Measurements from ENCODE around the gene KCP. TPM values are rescaled to one million over a fixed set of nuclear protein-coding genes. Genes with fewer than 3 reads are reported as not detected.

Gene KCP
- total RNA-seq, 8 experiments from 2014 or later: 0.22 to 1.5 (median 0.32) TPM

- no peak overlapping the region for H3K4me3 ChIP-seq
- 84 to 100% (median 100%) methylated on average over 1 to 6 of the region's 17 CpGs; no CpG with 5 or more reads in 7 of the 10 experiments for WGBS, 10 experiments
- no peaks in the 10 kb centered on the region for H3K4me1 ChIP-seq (replicated peaks in 1 of 2)
- in situ Hi-C loops (cut with MboI; ENCODE audit: low pct_unique_long_range_greater_than_20kb in 2 of 9, low sequenced_read_pairs in 9 of 9, unreplicated experiment in 9 of 9): no loop called here
- H3K27ac ChIP-seq: no peak overlapping the region
- no peak for ATAC-seq (replicated peaks in 6 of 8)
These were observed 66.4 kb downstream of the KCP start for GRCh38 chr7:128843938-128844621.

DNA sequence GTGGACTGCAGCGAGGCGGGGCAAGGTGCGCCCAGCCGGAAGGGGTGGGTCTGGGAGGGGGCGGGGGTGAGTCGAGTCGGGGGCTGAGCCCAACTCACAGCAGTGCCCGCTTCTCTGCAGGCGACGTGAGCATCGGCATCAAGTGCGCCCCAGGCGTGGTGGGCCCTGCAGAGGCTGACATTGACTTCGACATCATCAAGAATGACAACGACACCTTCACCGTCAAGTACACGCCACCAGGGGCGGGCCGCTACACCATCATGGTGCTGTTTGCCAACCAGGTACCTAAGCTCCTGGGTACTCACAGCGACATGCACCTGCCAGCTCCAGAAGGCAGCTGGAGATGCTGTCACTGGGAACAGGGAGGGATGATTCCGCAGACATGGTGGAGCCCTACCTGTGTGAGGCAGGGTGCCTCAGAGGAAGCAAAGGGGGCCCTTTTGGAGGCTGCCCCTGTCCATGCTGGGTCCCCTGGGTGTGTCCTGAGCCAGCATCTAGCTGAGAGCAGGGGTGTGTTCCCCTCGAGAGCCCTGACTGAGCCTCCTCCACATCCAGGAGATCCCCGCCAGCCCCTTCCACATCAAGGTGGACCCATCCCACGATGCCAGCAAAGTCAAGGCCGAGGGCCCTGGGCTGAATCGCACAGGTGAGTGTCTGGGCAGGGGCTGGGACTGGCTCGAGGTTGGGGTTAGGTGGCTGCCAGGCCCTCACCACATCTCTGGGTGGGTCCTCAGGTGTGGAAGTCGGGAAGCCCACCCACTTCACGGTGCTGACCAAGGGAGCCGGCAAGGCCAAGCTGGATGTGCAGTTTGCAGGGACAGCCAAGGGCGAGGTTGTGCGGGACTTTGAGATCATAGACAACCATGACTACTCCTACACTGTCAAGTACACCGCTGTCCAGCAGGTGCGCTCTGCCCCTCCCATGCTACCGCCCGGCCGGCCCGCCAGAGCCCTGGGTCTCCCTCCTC is 67.6 kb downstream of the KCP start:
- peak in 3 of 8 experiments; percentile 1 for ATAC-seq (replicated peaks in 6 of 8)
- no peak overlapping the region for H3K4me3 ChIP-seq
- H3K4me1 ChIP-seq (replicated peaks in 1 of 2): no peaks in the 10 kb centered on the region
- in situ Hi-C loops (cut with MboI; ENCODE audit: low pct_unique_long_range_greater_than_20kb in 2 of 9, low sequenced_read_pairs in 9 of 9, unreplicated experiment in 9 of 9): no loop called here
- H3K27ac ChIP-seq: no peak overlapping the region
- WGBS, 10 experiments: 83 to 100% (median 100%) methylated on average over 1 to 7 of the region's 38 CpGs; no CpG with 5 or more reads in 3 of the 10 experiments

DNA sequence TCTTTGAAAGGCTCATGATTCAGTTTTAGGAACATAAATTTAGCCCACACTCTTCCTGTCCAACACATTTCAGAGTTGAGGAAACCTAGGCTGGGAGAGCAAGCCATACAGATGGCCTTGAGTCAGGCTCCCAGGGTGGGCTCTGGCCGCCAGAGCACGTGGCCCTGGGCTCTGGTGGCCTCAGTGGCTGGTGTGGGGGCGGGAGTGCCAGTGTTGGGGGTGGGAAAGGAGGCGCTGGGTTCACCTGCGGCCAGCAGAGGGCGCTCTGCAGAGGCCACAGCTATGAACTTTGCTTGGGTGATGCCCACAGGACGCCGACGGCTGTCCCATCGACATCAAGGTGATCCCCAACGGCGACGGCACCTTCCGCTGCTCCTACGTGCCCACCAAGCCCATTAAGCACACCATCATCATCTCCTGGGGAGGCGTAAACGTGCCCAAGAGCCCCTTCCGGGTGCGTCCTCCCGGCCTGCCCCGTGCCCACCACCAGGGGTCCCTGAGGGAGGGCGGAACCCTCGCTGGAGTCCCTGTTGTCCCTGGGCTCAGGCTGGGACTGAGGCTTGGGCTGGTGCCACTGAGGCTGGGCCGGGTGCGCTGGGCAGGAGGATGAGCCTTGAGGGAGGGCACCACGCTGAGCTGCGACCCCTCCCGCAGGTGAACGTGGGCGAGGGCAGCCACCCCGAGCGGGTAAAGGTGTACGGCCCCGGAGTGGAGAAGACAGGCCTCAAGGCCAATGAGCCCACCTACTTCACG is 68.4 kb downstream of the KCP start:
- ATAC-seq (replicated peaks in 6 of 8): peak in 7 of 8 experiments; percentile 7 to 86 (median 11)

DNA sequence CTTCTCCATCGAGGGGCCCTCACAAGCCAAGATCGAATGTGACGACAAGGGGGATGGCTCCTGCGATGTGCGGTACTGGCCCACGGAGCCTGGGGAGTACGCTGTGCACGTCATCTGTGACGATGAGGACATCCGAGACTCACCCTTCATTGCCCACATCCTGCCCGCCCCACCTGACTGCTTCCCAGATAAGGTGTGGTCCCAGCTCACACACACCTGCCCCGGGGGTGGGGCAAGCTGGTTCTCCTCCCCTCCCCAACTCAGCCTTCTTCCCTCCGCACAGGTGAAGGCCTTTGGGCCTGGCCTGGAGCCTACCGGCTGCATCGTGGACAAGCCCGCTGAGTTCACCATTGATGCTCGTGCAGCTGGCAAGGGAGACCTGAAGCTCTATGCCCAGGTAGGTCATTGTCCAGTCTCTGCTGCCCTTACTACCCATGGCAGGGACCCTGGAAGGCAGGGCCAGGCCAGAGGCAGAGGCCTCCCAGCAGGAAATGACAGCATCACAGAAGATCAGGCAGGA is 69.3 kb downstream of the KCP start:
- H3K4me3 ChIP-seq: no peak overlapping the region
- no peaks in the 10 kb centered on the region for H3K4me1 ChIP-seq (replicated peaks in 1 of 2)
- 96 to 100% (median 100%) methylated on average over 1 to 4 of the region's 17 CpGs; no CpG with 5 or more reads in 6 of the 10 experiments for WGBS, 10 experiments
- no peak overlapping the region for H3K27ac ChIP-seq
- in situ Hi-C loops (cut with MboI; ENCODE audit: low pct_unique_long_range_greater_than_20kb in 2 of 9, low sequenced_read_pairs in 9 of 9, unreplicated experiment in 9 of 9): no loop called here
- ATAC-seq (replicated peaks in 6 of 8): no peak

More for the DNA sequence above, 68.4 kb downstream of the KCP start:
- WGBS, 10 experiments: 26 to 90% (median 81%) methylated on average over 2 to 10 of the region's 35 CpGs; no CpG with 5 or more reads in 7 of the 10 experiments
- Histone ChIP-seq H3K27ac (no peak overlapping the region), H3K4me1 (replicated peaks in 1 of 2) (no peaks in the 10 kb centered on the region), H3K4me3 (no peak overlapping the region)
- in situ Hi-C loops (cut with MboI; ENCODE audit: low pct_unique_long_range_greater_than_20kb in 2 of 9, low sequenced_read_pairs in 9 of 9, unreplicated experiment in 9 of 9): no loop called here

- ATAC-seq (replicated peaks in 6 of 8): no peak
- Histone ChIP-seq H3K27ac (no peak overlapping the region), H3K4me3 (no peak overlapping the region), H3K4me1 (replicated peaks in 1 of 2) (no peaks in the 10 kb centered on the region)
- in situ Hi-C loops (cut with MboI; ENCODE audit: low pct_unique_long_range_greater_than_20kb in 2 of 9, low sequenced_read_pairs in 9 of 9, unreplicated experiment in 9 of 9): no loop called here
- WGBS, 10 experiments: 40 to 93% (median 90%) methylated on average over 1 to 3 of the region's 23 CpGs; no CpG with 5 or more reads in 7 of the 10 experiments
These were observed 70.0 kb downstream of the KCP start for GRCh38 chr7:128840326-128841170.

DNA sequence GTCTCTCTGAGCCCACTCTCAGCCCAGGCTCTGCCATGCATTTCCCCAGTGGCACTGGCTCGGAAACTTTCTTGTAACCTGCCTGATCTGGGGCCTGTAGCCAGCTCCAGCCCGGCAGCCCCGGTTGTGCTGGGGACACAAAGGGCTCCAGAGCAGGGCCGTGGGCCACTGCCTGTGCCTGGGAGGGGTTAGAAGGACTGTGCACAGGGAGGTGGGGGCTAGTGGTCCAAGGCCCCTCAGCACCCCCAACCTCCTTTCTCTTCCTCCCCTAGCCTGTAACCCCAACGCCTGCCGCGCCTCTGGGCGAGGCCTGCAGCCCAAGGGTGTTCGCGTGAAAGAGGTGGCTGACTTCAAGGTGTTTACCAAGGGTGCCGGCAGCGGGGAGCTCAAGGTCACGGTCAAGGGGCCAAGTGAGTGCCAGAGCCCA is 70.7 kb downstream of the KCP start:
- ATAC-seq (replicated peaks in 6 of 8): no peak
- in situ Hi-C loops (cut with MboI; ENCODE audit: low pct_unique_long_range_greater_than_20kb in 2 of 9, low sequenced_read_pairs in 9 of 9, unreplicated experiment in 9 of 9): no loop called here
- Histone ChIP-seq H3K27ac (no peak overlapping the region), H3K4me3 (no peak overlapping the region), H3K4me1 (replicated peaks in 1 of 2) (no peaks in the 10 kb centered on the region)
- WGBS, 10 experiments: 80 to 95% (median 90%) methylated on average over 1 to 4 of the region's 13 CpGs; no CpG with 5 or more reads in 6 of the 10 experiments

DNA sequence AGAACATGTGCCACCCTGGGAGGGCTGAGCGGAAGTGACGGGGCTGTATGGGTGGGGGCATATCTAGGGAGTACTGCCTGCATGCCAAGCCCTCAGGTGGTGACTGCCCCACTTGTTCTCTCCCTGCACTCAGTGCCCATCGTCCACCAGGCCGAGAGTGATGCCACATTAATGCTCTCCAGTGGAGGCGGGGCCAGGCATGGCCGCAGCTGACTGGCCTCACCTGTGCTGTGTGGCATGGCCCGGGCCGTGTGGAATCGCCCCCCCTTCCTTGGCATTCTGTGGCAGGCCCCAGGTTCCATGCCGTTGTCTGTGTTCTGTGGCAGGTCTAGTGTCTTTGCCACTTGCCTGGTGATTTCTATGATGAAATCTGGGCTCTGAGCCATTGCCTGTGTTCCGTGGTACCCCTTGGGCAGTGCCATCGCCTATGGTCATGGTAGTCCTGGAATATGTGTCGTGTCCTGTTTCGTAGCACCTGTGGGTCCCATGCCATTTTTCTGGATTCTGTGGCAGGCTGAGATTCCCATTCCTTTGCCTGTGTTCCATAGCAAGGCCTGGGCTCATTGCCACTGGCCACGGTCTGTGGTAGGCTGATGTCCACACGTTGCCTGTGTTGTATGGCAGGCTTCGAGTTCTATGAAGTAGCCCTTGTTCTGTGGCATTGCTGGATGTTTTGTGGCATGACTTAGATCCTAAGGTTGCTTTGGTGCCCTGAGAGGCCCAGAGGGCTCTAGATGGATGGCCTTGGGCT is 71.4 kb downstream of the KCP start:
- in situ Hi-C loops (cut with MboI; ENCODE audit: low pct_unique_long_range_greater_than_20kb in 2 of 9, low sequenced_read_pairs in 9 of 9, unreplicated experiment in 9 of 9): no loop called here
- no peak overlapping the region for H3K4me3 ChIP-seq
- no peak overlapping the region for H3K27ac ChIP-seq
- ATAC-seq (replicated peaks in 6 of 8): no peak
- peaks cover under 1% of the 10 kb centered on the region in 2 donors for H3K4me1 ChIP-seq (replicated peaks in 1 of 2)
- WGBS, 10 experiments: 75 to 100% (median 93%) methylated on average over 4 to 9 of the region's 17 CpGs; no CpG with 5 or more reads in 5 of the 10 experiments

DNA sequence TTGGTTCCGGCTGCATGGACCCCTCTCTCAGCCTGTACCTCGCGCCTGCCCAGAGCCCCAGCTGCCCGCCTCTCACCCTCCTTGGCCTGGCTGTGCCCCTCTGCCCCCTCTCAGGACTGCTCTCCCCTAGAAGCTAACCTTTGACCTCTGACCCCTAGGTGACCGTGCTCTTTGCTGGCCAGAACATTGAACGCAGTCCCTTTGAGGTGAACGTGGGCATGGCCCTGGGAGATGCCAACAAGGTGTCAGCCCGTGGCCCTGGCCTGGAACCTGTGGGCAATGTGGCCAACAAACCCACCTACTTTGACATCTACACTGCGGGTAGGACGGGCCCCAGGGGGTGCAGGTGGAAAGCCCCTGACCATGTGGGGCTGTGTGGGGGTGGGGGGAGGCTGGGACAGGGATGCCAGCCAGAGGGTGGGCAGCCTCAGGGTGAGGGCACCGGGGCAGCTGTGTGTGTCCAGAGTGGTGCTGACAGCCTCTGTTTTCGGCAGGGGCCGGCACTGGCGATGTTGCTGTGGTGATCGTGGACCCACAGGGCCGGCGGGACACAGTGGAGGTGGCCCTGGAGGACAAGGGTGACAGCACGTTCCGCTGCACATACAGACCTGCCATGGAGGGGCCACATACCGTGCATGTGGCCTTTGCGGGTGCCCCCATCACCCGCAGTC is 72.3 kb downstream of the KCP start:
- in situ Hi-C loops (cut with MboI; ENCODE audit: low pct_unique_long_range_greater_than_20kb in 2 of 9, low sequenced_read_pairs in 9 of 9, unreplicated experiment in 9 of 9): no loop called here
- peaks cover 9 to 10% of the 10 kb centered on the region in 2 donors for H3K4me1 ChIP-seq (replicated peaks in 1 of 2)
- 88 to 100% (median 100%) methylated on average over 1 to 5 of the region's 22 CpGs; no CpG with 5 or more reads in 6 of the 10 experiments for WGBS, 10 experiments
- H3K27ac ChIP-seq: no peak overlapping the region
- H3K4me3 ChIP-seq: no peak overlapping the region
- no peak for ATAC-seq (replicated peaks in 6 of 8)

- Histone ChIP-seq H3K4me3 (no peak overlapping the region), H3K4me1 (replicated peaks in 1 of 2) (peaks cover 14 to 17% of the 10 kb centered on the region in 2 donors), H3K27ac (no peak overlapping the region)
- no CpG with 5 or more reads among the region's 16 CpGs for WGBS, 10 experiments
- ATAC-seq (replicated peaks in 6 of 8): no peak
- in situ Hi-C loops (cut with MboI; ENCODE audit: low pct_unique_long_range_greater_than_20kb in 2 of 9, low sequenced_read_pairs in 9 of 9, unreplicated experiment in 9 of 9): no loop called here
These were observed 73.0 kb downstream of the KCP start for GRCh38 chr7:128837521-128837921.

- Histone ChIP-seq H3K4me1 (replicated peaks in 1 of 2) (peaks cover 18 to 24% of the 10 kb centered on the region in 2 donors), H3K4me3 (no peak overlapping the region), H3K27ac (no peak overlapping the region)
- WGBS, 10 experiments: 100% methylated on average over 1 of the region's 14 CpGs; no CpG with 5 or more reads in 9 of the 10 experiments
- in situ Hi-C loops (cut with MboI; ENCODE audit: low pct_unique_long_range_greater_than_20kb in 2 of 9, low sequenced_read_pairs in 9 of 9, unreplicated experiment in 9 of 9): no loop called here
- no peak for ATAC-seq (replicated peaks in 6 of 8)
These were observed 73.7 kb downstream of the KCP start for GRCh38 chr7:128836729-128837348.
